ENCODE measurements around the gene COX6A2. TPM values are rescaled to one million over a fixed set of nuclear protein-coding genes. Genes with fewer than 3 reads are reported as not detected.
A peak's percentile ranks its signal among the peaks of the same experiment; 100 is the strongest.

Gene COX6A2
- polyA plus RNA-seq, 1 of the 3 experiments (the other 2 are of a cell fraction) = not detected

DNA sequence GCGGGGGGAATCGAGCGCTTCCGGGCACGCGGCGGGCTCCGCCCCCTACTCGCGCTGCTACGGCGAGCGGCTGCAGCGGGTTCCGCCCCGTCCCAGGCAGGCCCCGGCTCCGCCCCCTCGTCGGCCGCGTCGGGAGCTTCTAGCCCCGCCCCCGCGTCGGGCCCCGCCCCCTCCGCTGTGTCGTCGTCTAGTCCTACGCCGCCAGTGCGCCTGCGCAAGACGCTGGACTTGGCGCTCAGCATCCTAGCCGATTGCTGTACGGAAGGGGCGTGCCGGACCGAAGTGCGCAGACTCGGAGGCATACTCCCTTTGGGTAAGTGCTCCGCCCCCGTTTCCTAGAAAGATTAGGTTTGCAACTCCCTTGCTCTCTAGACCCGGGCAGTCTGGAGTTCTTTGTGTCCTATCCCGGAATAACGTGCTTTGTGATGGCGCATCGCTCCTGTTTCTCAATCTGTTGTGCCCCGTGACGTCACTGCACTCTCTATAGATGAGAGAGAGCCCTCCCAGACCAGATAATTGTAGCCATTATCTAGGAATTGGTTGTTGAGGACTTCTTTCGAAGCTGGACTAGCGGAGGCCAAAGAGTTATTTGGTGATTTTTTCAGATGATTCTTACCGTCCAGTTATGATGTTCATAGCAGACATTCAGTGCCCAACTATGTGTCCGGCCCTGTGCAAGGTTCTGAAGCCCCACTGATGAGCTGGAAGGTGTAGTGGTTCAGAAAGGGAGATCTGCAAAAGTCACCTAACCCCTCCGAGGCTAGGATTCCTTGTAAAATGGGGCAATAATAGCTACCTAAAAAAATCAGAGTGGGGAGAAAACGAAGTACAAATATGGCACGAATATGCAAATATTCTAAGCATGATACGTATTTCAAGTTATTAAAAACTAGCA is 31.8 kb upstream of the COX6A2 start:
- CTCF ChIA-PET = interaction anchor here (0.6 to 8.0 kb wide), 29 partner anchors 8 to 657 kb away, joined by 3 to 80 read pairs (median 4); partner anchors contain the start of genes FUS, HSD3B7, RUSF1 and SLC5A2
- no peak for TF ChIP-seq NFIC (IDR thresholded peaks at IDR 0.05; ENCODE audit: borderline replicate concordance)
- TF ChIP-seq, protein P1, sequence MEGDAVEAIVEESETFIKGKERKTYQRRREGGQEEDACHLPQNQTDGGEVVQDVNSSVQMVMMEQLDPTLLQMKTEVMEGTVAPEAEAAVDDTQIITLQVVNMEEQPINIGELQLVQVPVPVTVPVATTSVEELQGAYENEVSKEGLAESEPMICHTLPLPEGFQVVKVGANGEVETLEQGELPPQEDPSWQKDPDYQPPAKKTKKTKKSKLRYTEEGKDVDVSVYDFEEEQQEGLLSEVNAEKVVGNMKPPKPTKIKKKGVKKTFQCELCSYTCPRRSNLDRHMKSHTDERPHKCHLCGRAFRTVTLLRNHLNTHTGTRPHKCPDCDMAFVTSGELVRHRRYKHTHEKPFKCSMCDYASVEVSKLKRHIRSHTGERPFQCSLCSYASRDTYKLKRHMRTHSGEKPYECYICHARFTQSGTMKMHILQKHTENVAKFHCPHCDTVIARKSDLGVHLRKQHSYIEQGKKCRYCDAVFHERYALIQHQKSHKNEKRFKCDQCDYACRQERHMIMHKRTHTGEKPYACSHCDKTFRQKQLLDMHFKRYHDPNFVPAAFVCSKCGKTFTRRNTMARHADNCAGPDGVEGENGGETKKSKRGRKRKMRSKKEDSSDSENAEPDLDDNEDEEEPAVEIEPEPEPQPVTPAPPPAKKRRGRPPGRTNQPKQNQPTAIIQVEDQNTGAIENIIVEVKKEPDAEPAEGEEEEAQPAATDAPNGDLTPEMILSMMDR (IDR thresholded peaks at IDR 0.05) = no peak
- TF ChIP-seq TAF1 (IDR thresholded peaks at IDR 0.05; ENCODE audit: borderline replicate concordance, low read depth, low read length) = 0 out of 2 replicates have a peak, but pooled peaks have one; percentile 24
- peak; percentile 93 for TF ChIP-seq NRF1 (IDR thresholded peaks at IDR 0.05; ENCODE audit: low read depth, low read length)
- TF ChIP-seq CHD2 (IDR thresholded peaks at IDR 0.05; ENCODE audit: low read length, partially characterized antibody) = peak; percentile 36
- 0 out of 2 replicates have a peak, but pooled peaks have one; percentile 29 for TF ChIP-seq MXI1 (IDR thresholded peaks at IDR 0.05; ENCODE audit: low read depth, low read length)
- TF ChIP-seq POLR2AphosphoS5 (IDR thresholded peaks at IDR 0.05; ENCODE audit: low read depth, low read length) = peak; percentile 64; the same call in 1 of the 2 replicates
- WGBS (ENCODE audit: low lambda C conversion rate) = 2% methylated on average over 27 of the region's 61 CpGs
- Histone ChIP-seq H3K9me3 (no peaks in the 10 kb centered on the region), H3K27ac (ENCODE audit: low read depth in 2 of 2, low read length in 1 of 2) (peak overlapping the region; percentile 96 to 97), H3K4me1 (ENCODE audit: control insufficient read depth in 1 of 2, insufficient read depth in 2 of 2, low read depth in 1 of 2, low read length in 1 of 2) (peaks cover 30 to 33% of the 10 kb centered on the region in 2 experiments; a peak in 2 of 4 replicates), H3K9ac (peak overlapping the region; percentile 98), H3K36me3 (replicated peaks in 1 of 2; ENCODE audit: control insufficient read depth in 1 of 2, insufficient read depth in 2 of 2, low read length in 1 of 2) (peaks cover 10 to 17% of the 10 kb centered on the region in 2 experiments), H3K27me3 (ENCODE audit: insufficient read depth) (no peaks in the 10 kb centered on the region), H3K79me2 (ENCODE audit: insufficient read depth) (peaks cover 43% of the 10 kb centered on the region), H3K4me3 (ENCODE audit: low read depth in 2 of 2, low read length in 1 of 2) (peak overlapping the region; percentile 72 to 88), H3F3A (replicated peaks; ENCODE audit: insufficient read depth) (peaks cover 8% of the 10 kb centered on the region), H3K9me2 (no peaks in the 10 kb centered on the region), H4K20me1 (ENCODE audit: insufficient read depth) (peaks cover 28% of the 10 kb centered on the region), H2AFZ (ENCODE audit: low read depth) (peak overlapping the region; percentile 82), H3K4me2 (peak overlapping the region; percentile 92)
- DNase-seq = peak; percentile 97
- POLR2A ChIA-PET = interaction anchor here (0.7 to 3.6 kb wide), 18 partner anchors 9 to 518 kb away, joined by 3 to 15 read pairs (median 5); partner anchors contain the start of genes FUS, RUSF1, TGFB1I1 and ZNF267

DNA sequence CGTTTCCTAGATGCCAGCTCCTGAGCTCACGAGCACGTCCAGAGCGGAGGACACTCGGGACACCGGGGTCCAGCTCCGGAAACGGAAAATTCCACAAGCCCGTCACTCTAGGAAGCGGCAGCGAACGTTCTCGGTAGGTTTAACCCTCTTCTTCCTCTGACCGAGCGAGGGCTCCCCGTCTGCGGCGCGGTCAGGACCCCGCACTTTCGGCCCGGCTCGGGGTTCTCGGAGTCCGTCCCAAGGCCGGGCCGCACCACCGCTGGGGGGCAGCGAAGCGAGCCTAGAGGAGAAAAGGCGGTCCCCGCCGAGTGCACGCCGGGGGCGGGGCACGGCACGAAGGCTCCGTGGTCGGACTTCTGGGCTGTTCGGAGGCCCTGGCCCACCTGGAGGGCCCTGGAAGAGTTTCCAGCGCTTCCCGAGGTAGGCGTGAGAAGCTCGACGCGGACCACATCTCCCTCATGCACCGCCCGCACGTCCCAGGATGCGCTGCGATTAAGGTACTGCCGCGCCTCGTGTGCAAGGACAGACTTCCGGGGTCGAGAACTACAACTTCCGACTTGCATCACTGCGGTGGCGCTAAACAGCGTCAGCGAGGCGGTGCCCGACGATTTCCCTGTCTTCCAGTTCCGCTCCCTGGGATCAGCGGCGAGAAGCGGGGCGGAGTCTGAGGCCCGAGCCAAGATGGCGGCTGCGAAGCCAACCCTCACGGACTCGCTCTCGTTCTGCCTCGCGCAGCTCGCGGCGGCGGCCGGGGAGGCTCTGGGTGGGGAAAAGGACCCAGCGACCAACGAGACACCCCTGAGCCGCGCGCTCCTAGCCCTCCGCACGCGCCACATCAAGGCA is 30.9 kb upstream of the COX6A2 start, which contains the start of gene ARMC5:
TSS of gene ARMC5 (plus strand) at position 658 of the 843 bp plus-strand sequence. CDS start at position 682, 24 bp downstream.
- Histone ChIP-seq H3K9me2 (no peaks in the 10 kb centered on the region), H3K9ac (peak within 1 kb of the TSS; percentile 98), H3K27ac (ENCODE audit: low read depth in 2 of 2, low read length in 1 of 2) (peak within 1 kb of the TSS; percentile 96 to 97), H3K4me1 (ENCODE audit: control insufficient read depth in 1 of 2, insufficient read depth in 2 of 2, low read depth in 1 of 2, low read length in 1 of 2) (peaks cover 33 to 35% of the 10 kb centered on the region in 2 experiments; a peak in 2 of 4 replicates), H3K9me3 (no peaks in the 10 kb centered on the region), H3F3A (replicated peaks; ENCODE audit: insufficient read depth) (peaks cover 14% of the 10 kb centered on the region), H2AFZ (ENCODE audit: low read depth) (peak within 1 kb of the TSS; percentile 82), H3K36me3 (replicated peaks in 1 of 2; ENCODE audit: control insufficient read depth in 1 of 2, insufficient read depth in 2 of 2, low read length in 1 of 2) (peaks cover 10% of the 10 kb centered on the region in 2 experiments), H4K20me1 (ENCODE audit: insufficient read depth) (peaks cover 28% of the 10 kb centered on the region), H3K4me3 (ENCODE audit: low read depth in 2 of 2, low read length in 1 of 2) (peak within 1 kb of the TSS; percentile 72 to 88), H3K79me2 (ENCODE audit: insufficient read depth) (peaks cover 50% of the 10 kb centered on the region), H3K4me2 (peak within 1 kb of the TSS; percentile 92), H3K27me3 (ENCODE audit: insufficient read depth) (no peaks in the 10 kb centered on the region)
- POLR2A ChIA-PET = interaction anchor here (0.7 to 3.6 kb wide), 17 partner anchors 8 to 385 kb away, joined by 3 to 15 read pairs (median 4); partner anchors contain the start of genes FUS, KAT8, RUSF1 and TGFB1I1
- CTCF ChIA-PET = interaction anchor here (0.8 to 8.0 kb wide), 22 partner anchors 7 to 410 kb away, joined by 3 to 80 read pairs (median 4); partner anchors contain the start of genes FUS, RUSF1, TGFB1I1 and ZNF843
- peak; percentile 89 for DNase-seq
- WGBS (ENCODE audit: low lambda C conversion rate) = 1% methylated on average over 33 of the region's 91 CpGs
- TF ChIP-seq GABPA (IDR thresholded peaks at IDR 0.05; ENCODE audit: low read depth) = peak; percentile 86
- TF ChIP-seq, protein P1 (IDR thresholded peaks at IDR 0.05) = peak; percentile 73
- TF ChIP-seq SMC3 (IDR thresholded peaks at IDR 0.05; ENCODE audit: low read depth, low read length) = peak; percentile 28; the same call in 1 of the 2 replicates
- TF ChIP-seq RXRA (IDR thresholded peaks at IDR 0.05; ENCODE audit: borderline replicate concordance, low read depth) = no peak
- TF ChIP-seq POLR2AphosphoS5 (IDR thresholded peaks at IDR 0.05; ENCODE audit: low read depth, low read length) = peak; percentile 88
- TF ChIP-seq, protein P2, sequence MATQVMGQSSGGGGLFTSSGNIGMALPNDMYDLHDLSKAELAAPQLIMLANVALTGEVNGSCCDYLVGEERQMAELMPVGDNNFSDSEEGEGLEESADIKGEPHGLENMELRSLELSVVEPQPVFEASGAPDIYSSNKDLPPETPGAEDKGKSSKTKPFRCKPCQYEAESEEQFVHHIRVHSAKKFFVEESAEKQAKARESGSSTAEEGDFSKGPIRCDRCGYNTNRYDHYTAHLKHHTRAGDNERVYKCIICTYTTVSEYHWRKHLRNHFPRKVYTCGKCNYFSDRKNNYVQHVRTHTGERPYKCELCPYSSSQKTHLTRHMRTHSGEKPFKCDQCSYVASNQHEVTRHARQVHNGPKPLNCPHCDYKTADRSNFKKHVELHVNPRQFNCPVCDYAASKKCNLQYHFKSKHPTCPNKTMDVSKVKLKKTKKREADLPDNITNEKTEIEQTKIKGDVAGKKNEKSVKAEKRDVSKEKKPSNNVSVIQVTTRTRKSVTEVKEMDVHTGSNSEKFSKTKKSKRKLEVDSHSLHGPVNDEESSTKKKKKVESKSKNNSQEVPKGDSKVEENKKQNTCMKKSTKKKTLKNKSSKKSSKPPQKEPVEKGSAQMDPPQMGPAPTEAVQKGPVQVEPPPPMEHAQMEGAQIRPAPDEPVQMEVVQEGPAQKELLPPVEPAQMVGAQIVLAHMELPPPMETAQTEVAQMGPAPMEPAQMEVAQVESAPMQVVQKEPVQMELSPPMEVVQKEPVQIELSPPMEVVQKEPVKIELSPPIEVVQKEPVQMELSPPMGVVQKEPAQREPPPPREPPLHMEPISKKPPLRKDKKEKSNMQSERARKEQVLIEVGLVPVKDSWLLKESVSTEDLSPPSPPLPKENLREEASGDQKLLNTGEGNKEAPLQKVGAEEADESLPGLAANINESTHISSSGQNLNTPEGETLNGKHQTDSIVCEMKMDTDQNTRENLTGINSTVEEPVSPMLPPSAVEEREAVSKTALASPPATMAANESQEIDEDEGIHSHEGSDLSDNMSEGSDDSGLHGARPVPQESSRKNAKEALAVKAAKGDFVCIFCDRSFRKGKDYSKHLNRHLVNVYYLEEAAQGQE (IDR thresholded peaks at IDR 0.05; ENCODE audit: low read depth, low read length) = no peak; the same call in 1 of the 2 replicates
- TF ChIP-seq TAF1 (IDR thresholded peaks at IDR 0.05; ENCODE audit: borderline replicate concordance, low read depth, low read length) = peak; percentile 96
- TF ChIP-seq RFX5 (IDR thresholded peaks at IDR 0.05; ENCODE audit: low read length) = no peak
- peak; percentile 76 for TF ChIP-seq CHD2 (IDR thresholded peaks at IDR 0.05; ENCODE audit: low read length, partially characterized antibody)
- TF ChIP-seq YY1 (IDR thresholded peaks at IDR 0.05; ENCODE audit: low read depth) = peak; percentile 97
